Transverse colon (tissue), 4 donors: ENCODE measurements around the gene YWHAE. TPM values are rescaled to one million over a fixed set of nuclear protein-coding genes. Genes with fewer than 3 reads are reported as not detected.
"Not testable (repeated sequence)": the region's sequence is repeated elsewhere in the genome, so short reads cannot be mapped to it uniquely, and the experiment has no call there.

Experiments used
- DNase-seq: peaks from one replicate; pipeline ENCODE4 v3.0.0-alpha.2; 2019
- H3K27ac ChIP-seq, 4 donors: fragments of 200-600 bp; sonication (generic); 2 replicates each; pipeline ENCODE4 v1.5.1; 2016 to 2018; ENCODE audit warnings: inconsistent platforms in 4 of 4
- H3K27me3 ChIP-seq: fragments of 200-600 bp; sonication (generic); 2 replicates; pipeline ENCODE4 v1.5.1; 2017; ENCODE audit warnings: inconsistent platforms
- H3K36me3 ChIP-seq, 4 donors: fragments of 200-600 bp; sonication (generic); 2 replicates each; pipeline ENCODE4 v1.5.1; 2017 to 2019; ENCODE audit warnings: inconsistent platforms in 4 of 4
- H3K4me1 ChIP-seq, 4 donors: fragments of 200-600 bp; sonication (generic); 2 replicates each; pipeline ENCODE4 v1.5.1; 2017 to 2020; ENCODE audit warnings: inconsistent platforms in 4 of 4
- H3K4me3 ChIP-seq, 4 donors: fragments of 200-600 bp; sonication (generic); 1 replicate in 1 of 4; 2 replicates in 3 of 4; pipeline versions ENCODE4 v1.5.1 to v1.6.1; 2017 to 2019; ENCODE audit warnings: inconsistent platforms in 4 of 4
- H3K9me3 ChIP-seq, 2 donors: fragments of 200-600 bp; sonication (generic); 2 replicates each; pipeline ENCODE4 v1.5.1; 2017 to 2019; ENCODE audit warnings: inconsistent platforms in 2 of 2
- EP300 ChIP-seq: sonication (generic); formaldehyde crosslinking; IDR thresholded peaks from one replicate; pipeline ENCODE4 v1.6.1; 2017; ENCODE audit warnings: antibody characterized with exemption, low read depth
- POLR2A ChIP-seq: fragments of 450-650 bp; IDR thresholded peaks from one replicate; pipeline ENCODE4 v1.6.1; 2016; ENCODE audit warnings: antibody characterized with exemption, mild to moderate bottlenecking, moderate library complexity
- POLR2AphosphoS5 ChIP-seq, 3 donors: sonication (generic); formaldehyde crosslinking; IDR thresholded peaks; one replicate each; pipeline ENCODE4 v1.6.1; 2016; ENCODE audit warnings: antibody characterized with exemption in 3 of 3
- WGBS, 2 donors: methylation state at CpG; one replicate each; pipeline ENCODE4 v1.1.5; 2018; ENCODE audit warnings: low coverage in 1 of 2; 5-methylcytosine and 5-hydroxymethylcytosine counted together
- in situ Hi-C, 4 donors: fragments of 200-750 bp; cut with MboI; loops; one replicate each; pipeline versions ENCODE4 v1.15.0 to v1.15.1; 2017; ENCODE audit warnings: low sequenced_read_pairs in 3 of 4, low pct_ligation_motif_present in 1 of 4, low pct_unique_long_range_greater_than_20kb in 1 of 4
- intact Hi-C: fragments of 100-400 bp; cut with DNase I; formaldehyde crosslinking; loops from one replicate; pipeline ENCODE4 v1.15.1; 2023; ENCODE audit warnings: low total_unique reads
- total RNA-seq, 4 donors: library from RNA; depleted of rRNA; stranded (reverse); fragments of >200 nt; gene quantifications; one replicate each; pipeline ENCODE4 v1.1.0, GENCODE V29; 2016
- TF ChIP-seq, protein P1 (sequence below), 5 experiments: fragments of 200-600 bp in 3 of 5; fragments of 450-650 bp in 2 of 5; sonication (generic) in 3 of 5; IDR thresholded peaks; 1 replicate in 2 of 5; 2 replicates in 3 of 5; pipeline ENCODE4 v1.5.1; 2016 to 2017; ENCODE audit warnings: antibody characterized with exemption in 5 of 5, inconsistent platforms in 3 of 5, mild to moderate bottlenecking in 2 of 5, moderate library complexity in 1 of 5

Gene YWHAE
- total RNA-seq, 4 donors from 2014 or later: 158 to 2,397 (median 594) TPM

DNA sequence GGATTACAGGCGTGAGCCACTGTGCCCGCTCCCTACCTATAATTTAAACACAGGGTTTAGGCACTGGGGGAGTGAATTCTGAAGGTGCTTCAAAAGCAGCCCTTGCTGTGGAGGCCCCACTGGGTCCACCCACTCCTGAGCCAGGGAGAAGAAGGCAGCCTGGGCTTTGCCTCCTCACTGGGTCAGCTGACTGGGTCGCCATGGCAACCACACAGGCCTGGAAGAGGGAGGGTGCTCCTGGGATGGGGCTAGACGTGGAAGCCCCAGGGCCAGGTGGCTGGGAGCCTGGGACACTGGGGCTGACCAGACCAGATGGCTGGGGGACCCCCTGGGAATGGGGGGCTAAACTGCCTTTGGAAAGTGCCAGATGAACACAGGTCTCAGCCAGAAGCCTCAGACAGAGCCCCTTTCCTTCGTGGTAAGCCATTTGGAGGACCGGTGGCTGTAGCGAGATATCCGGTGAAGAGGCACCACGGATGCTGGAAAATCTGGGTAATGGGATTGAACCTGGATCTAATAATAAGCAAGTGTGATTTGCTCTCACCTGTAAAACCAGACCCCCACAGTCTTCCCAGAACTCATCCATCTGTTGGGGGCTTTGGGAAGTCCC, 87.7 kb downstream of the YWHAE start:
- Histone ChIP-seq H3K9me3 (no peaks in the 10 kb centered on the region), H3K27me3 (peaks cover 48% of the 10 kb centered on the region), H3K27ac (no peak overlapping the region), H3K4me1 (no peaks in the 10 kb centered on the region), H3K36me3 (no peaks in the 10 kb centered on the region), H3K4me3 (no peak overlapping the region)
- TF ChIP-seq POLR2AphosphoS5 (IDR thresholded peaks at IDR 0.05) (no peak), POLR2A (no peak), EP300 (no peak)
- TF ChIP-seq, protein P1, sequence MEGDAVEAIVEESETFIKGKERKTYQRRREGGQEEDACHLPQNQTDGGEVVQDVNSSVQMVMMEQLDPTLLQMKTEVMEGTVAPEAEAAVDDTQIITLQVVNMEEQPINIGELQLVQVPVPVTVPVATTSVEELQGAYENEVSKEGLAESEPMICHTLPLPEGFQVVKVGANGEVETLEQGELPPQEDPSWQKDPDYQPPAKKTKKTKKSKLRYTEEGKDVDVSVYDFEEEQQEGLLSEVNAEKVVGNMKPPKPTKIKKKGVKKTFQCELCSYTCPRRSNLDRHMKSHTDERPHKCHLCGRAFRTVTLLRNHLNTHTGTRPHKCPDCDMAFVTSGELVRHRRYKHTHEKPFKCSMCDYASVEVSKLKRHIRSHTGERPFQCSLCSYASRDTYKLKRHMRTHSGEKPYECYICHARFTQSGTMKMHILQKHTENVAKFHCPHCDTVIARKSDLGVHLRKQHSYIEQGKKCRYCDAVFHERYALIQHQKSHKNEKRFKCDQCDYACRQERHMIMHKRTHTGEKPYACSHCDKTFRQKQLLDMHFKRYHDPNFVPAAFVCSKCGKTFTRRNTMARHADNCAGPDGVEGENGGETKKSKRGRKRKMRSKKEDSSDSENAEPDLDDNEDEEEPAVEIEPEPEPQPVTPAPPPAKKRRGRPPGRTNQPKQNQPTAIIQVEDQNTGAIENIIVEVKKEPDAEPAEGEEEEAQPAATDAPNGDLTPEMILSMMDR (IDR thresholded peaks at IDR 0.05): no peak
- in situ Hi-C loops: no loop called here
- WGBS, 2 donors: 62 to 86% methylated on average over 5 to 9 of the region's 9 CpGs
- intact Hi-C loops: no loop called here
- DNase-seq: no peak

DNA sequence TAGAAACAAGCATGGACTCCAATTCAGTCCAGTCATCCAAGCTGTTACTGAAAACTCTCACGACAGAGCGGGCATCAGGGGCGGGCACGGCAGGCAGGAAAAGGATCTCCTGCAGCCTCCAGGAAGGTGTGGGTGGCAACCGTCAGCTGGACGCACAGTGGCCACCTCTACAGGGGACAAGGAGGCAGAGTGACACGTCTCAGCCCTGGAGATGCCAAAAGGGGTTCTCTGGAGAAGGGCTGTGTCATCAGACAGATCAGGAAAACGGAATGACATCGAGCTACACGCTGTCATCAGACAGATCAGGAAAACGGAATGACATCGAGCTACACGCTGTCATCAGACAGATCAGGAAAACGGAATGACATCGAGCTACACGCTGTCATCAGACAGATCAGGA, 92.2 kb downstream of the YWHAE start:
- H3K27ac ChIP-seq, DNase-seq, H3K36me3 ChIP-seq, H3K4me1 ChIP-seq, in situ Hi-C loops, H3K9me3 ChIP-seq, intact Hi-C loops, H3K4me3 ChIP-seq: not testable (repeated sequence)
- H3K27me3 ChIP-seq: peaks cover 38% of the 10 kb centered on the region
- WGBS, 2 donors: 80 to 82% methylated on average over 1 to 7 of the region's 16 CpGs

DNA sequence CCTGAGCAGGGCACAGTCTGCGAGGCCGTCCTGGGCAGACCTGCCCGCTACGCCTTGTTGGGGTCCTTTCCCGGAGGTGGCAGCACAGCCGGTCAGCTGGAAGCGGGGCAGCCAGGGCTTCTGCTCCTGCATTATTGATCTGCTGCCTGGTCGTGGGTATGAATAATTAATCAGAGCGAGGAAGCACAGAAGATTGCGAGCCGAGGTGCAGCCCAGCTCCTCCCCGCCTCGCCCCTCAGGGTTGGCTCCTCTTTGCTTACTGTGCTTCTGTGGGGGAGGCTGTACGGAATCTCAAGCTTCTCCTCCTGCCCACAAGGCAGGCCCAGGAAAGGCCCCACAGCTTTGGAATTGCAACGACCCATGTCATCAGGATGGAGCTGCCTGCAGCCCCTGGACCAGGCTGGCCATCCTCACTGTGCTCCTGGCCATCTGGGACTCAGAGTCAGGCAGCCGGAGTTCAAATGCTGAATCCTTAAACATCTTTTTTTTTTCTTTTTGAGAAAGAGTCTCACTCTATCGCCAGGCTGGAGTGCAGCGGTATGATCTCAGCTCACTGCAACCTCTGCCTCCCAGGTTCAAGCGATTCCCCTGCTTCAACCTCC, 95.0 kb downstream of the YWHAE start:
- in situ Hi-C loops (no loop called here), intact Hi-C loops (no loop called here)
- WGBS, 2 donors: 89 to 100% methylated on average over 1 to 19 of the region's 19 CpGs
- Histone ChIP-seq H3K4me3 (no peak overlapping the region), H3K27me3 (peaks cover 31% of the 10 kb centered on the region), H3K36me3 (no peaks in the 10 kb centered on the region), H3K4me1 (no peaks in the 10 kb centered on the region), H3K9me3 (no peaks in the 10 kb centered on the region), H3K27ac (no peak overlapping the region)
- TF ChIP-seq, protein P1 (IDR thresholded peaks at IDR 0.05): no peak
- TF ChIP-seq POLR2AphosphoS5 (IDR thresholded peaks at IDR 0.05): no peak
- no peak for TF ChIP-seq EP300
- TF ChIP-seq POLR2A: no peak
- no peak for DNase-seq

DNA sequence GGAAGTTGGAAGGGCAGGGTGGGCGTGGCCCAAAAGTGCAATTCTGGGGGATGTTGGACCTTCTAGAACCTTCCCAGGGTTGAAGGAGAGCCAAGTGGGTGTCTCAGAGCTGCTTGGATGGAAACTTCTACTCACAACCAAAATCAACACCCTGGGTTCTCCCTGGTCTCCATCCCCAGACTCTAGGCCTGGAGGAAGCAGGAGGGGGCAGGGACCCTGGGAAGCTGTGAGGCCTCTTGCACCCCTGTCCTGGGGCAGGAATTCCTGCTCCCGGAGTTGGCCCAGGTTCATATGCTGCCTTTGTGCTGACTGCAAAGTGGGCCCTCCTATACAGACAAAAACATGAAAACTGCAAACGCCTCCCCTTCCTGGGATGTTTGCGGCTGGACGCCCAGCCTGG, 95.5 kb downstream of the YWHAE start:
- in situ Hi-C loops (no loop called here), intact Hi-C loops (no loop called here)
- DNase-seq: no peak
- no peak for TF ChIP-seq POLR2AphosphoS5 (IDR thresholded peaks at IDR 0.05)
- no peak for TF ChIP-seq POLR2A
- TF ChIP-seq, protein P1 (IDR thresholded peaks at IDR 0.05): no peak
- peaks cover 37% of the 10 kb centered on the region for H3K27me3 ChIP-seq
- 90% methylated on average over 5 of the region's 5 CpGs; no CpG with 5 or more reads in 1 of the 2 donors for WGBS, 2 donors
- no peak overlapping the region for H3K27ac ChIP-seq
- H3K36me3 ChIP-seq: no peaks in the 10 kb centered on the region
- H3K4me3 ChIP-seq: no peak overlapping the region
- H3K4me1 ChIP-seq: no peaks in the 10 kb centered on the region
- H3K9me3 ChIP-seq: no peaks in the 10 kb centered on the region

DNA sequence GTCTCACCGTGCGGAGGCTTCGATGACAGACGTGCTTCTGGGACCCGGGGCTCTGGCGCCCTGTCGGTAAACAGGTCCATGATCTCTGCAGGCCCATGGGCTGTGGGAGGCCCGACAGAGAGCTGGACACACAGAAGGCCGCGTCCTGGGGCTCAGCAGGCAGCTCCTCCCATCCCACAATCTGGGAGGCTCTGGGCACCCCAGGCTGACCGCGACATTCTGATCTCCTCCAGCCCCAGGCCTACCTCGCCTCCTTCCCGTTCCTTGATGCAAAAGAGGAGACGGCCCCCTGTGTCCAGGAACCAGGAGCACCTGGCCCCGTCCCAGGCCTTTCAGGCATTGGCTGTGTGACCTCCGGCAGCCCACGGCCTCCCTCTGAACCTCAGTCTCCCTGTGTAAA, 97.3 kb downstream of the YWHAE start:
- no peak for DNase-seq
- intact Hi-C loops: no loop called here
- WGBS, 2 donors: 81% methylated on average over 18 of the region's 18 CpGs; no CpG with 5 or more reads in 1 of the 2 donors

More for the DNA sequence above, 97.3 kb downstream of the YWHAE start:
- H3K36me3 ChIP-seq: no peaks in the 10 kb centered on the region
- H3K4me3 ChIP-seq: no peak overlapping the region
- in situ Hi-C loops: no loop called here
- no peak overlapping the region for H3K27ac ChIP-seq
- TF ChIP-seq EP300 (no peak), POLR2AphosphoS5 (IDR thresholded peaks at IDR 0.05) (no peak), POLR2A (no peak)
- TF ChIP-seq, protein P1 (IDR thresholded peaks at IDR 0.05): no peak
- peaks cover 54% of the 10 kb centered on the region for H3K27me3 ChIP-seq
- peaks cover 0 to 10% (median 3%) of the 10 kb centered on the region in 4 donors for H3K4me1 ChIP-seq
- H3K9me3 ChIP-seq: no peaks in the 10 kb centered on the region
